Prostate gland (tissue), 2 donors: ENCODE data around the gene ZNF827.

Experiments
- CTCF ChIP-seq, 4 experiments: fragments of 200-600 bp in 2 of 4; fragments of 450-650 bp in 2 of 4; sonication (generic) in 2 of 4; IDR thresholded peaks; 1 replicate in 3 of 4; 2 replicates in 1 of 4; pipeline ENCODE4 v1.5.1; 2016 to 2019; ENCODE audit warnings: antibody characterized with exemption in 4 of 4, mild to moderate bottlenecking in 2 of 4, moderate library complexity in 2 of 4
- POLR2A ChIP-seq: fragments of 450-650 bp; IDR thresholded peaks from one replicate; pipeline ENCODE4 v1.6.1; 2016; ENCODE audit warnings: antibody characterized with exemption, mild to moderate bottlenecking

- TF ChIP-seq CTCF (IDR thresholded peaks at IDR 0.05) = no peak
- no peak for TF ChIP-seq POLR2A
Measured at GRCh38 chr4:145957302-145957701, 18.7 kb upstream of the ZNF827 start.
